HG03039 (cell line): ENCODE measurements around the gene CAMKK2.
A peak's percentile ranks its signal among the peaks of the same experiment; 100 is the strongest.
"Not testable (repeated sequence)": the region's sequence is repeated elsewhere in the genome, so short reads cannot be mapped to it uniquely, and the experiment has no call there.

Experiments
- ATAC-seq: cut with Tn5 transposase; IDR thresholded peaks from one replicate; pipeline ENCODE4 v1.9.1; 2021; ENCODE audit warnings: mild to moderate bottlenecking, moderate library complexity; ENCODE audit not compliant: unreplicated experiment

CAMKK2 gene

GRCh38 chr12:121250359-121250758 is 46.1 kb downstream of the CAMKK2 start:
- no peak for ATAC-seq

GRCh38 chr12:121248622-121249021 is 47.9 kb downstream of the CAMKK2 start:
- peak; percentile 63 for ATAC-seq

DNA sequence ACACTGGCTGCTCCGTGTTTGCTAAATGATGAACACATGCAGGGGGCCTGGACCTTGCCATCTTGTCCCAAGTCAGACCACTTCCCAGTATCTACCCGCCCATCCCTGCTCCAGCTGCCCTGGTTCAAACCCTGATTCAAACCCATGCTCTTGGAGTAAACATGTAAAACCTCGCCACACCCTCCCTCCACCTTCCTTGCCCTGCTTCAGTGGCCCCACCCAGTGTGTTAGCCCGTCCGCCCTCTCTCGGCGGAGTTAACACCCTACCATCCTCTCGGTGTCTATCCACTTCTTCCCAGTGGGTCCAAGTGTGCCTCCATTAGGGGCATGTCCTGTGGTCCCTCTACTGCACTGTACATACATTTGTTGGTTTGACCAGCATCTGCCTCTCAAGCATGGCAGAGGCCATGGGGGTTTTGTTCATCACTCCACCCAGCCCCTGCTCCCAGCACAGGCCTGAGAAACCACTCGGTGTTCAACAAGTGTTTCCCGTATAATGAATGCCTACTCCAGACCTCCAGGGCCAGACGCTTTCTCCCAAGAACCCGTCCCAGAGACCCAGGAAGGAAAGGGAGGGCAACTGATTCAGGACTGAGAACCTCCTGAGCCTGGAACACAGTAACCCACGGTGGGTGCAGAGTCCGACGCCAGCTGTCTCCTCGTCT is 49.5 kb downstream of the CAMKK2 start:
- ATAC-seq: no peak

DNA sequence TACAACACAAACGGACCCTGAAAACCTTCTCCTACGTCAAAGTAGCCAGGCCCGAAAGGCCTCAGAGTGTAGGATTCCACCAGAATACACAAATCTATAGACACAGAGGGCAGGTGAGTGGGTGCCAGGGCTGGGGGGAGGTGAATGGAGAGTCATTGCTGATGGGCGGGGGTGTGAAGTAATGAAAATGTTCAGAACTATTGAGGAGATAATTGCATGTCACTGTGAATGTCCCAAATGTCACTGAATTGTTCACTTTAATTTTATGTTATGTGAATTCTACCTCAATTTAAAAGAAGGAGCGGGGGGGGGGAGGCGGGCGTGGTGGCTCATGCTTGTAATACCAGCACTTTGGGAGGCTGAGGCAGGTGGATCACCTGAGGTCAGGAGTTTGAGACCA is 50.6 kb downstream of the CAMKK2 start:
- ATAC-seq: no peak

GRCh38 chr12:121245031-121245430 is 51.5 kb downstream of the CAMKK2 start:
- ATAC-seq: no peak

- no peak for ATAC-seq
Observed at GRCh38 chr12:121241156-121241970, 55.1 kb downstream of the CAMKK2 start.

DNA sequence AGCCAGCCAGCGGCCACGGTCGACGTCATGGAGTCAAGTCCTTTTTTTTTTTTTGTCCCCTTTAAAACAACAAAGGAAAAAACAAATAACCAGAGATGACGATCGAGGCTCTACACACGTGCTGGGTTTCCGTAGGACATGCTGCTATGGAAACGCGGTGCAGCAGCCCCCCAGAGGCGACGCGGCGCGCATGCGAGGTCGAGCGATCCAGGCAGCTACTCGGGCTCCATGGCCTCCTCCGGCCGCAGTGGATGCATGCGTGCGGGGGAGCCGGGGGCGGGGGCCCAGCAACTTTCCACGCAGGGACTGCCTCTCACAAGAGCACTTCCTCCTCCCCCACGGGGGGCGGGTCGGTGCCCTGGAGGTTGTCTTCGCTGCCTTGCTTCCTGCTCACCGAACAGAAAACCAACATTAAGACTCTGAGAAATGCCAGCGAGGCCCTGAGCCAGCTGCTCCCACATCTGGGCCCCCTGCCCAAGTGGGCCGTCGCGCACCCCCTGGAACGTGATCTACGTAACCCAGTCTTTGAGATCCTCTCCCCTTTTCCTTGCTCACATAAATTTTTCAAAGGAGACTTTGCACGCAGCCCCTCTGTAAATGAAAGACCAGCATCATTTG is 55.9 kb downstream of the CAMKK2 start:
- no peak for ATAC-seq

DNA sequence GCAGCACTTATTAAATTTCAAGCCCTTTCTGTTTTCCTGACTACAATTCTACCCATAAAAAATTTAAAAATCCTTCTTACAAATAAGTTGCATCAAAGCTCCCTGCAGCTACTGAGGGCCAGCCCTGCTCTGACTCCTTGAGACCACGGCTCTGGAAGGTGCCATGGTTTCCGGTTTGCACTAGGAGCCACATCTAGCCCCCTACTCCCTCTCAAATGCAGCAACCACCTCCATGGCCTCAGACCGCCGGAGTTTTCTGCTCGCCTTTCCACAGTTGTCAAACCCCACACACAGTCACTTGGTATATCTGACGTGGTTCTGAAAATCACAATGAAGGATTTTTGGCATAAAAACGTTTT is 56.5 kb downstream of the CAMKK2 start:
- ATAC-seq: no peak

- ATAC-seq: no peak
Observed at GRCh38 chr12:121239351-121240061, 57.0 kb downstream of the CAMKK2 start.

DNA sequence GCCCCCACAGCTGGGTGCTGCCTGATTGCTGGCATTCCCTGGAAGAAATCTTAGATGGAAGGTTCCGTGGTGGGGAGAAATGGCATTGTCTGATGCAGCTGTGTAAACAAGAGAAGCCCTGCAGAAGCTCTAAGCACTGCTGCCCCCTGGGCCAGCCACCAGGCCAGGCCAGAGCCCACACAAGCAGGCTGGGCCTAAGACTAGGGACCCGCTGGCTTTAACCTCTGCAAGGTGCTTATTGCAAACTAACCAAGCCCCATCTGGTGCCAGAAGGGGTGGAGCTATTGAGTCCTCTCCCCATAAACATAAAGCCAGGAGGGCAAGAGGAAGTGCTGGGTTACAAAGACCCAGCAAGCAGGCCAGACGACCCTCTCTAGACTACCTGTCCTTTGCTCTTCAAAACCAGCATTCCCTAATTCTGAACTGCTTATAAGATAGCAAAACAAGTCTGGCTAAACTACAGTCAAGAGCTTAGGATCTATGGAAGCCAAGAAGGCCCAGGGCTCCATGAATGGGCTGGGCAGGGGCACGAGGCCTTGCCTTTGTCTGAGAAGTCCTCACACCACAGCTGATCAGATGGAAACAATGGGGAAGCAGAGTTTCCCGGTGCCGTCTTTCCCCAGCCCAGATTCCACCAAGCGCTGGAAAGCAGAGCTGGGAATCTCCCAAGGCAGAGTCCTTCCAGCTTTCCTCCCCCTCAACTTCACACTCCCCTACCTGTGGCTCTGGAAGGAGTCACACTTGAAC is 57.7 kb downstream of the CAMKK2 start:
- no peak for ATAC-seq

DNA sequence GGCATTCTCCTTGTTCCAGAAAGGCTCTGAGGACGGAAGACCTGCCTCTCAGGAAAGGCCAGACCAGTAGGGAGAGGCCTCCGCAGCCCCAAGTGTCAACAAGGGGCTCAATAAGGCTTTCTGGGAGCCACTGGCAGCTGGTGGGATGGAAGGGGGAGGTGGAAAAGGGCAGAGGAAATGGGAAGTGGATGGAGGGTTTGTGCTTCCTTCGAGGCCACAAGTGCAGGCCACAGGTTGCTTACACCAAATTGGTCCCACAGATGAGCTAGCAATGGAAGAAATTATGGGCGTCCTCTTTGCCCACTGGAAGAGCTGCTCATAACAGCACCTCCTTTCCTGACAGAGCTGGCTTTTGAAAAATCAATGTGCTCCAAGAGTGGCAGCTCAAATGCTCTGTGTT is 58.4 kb downstream of the CAMKK2 start:
- ATAC-seq: no peak

- ATAC-seq: no peak
Observed at GRCh38 chr12:121237415-121237814, 59.1 kb downstream of the CAMKK2 start.

- no peak for ATAC-seq
Observed at GRCh38 chr12:121236776-121237175, 59.7 kb downstream of the CAMKK2 start.

DNA sequence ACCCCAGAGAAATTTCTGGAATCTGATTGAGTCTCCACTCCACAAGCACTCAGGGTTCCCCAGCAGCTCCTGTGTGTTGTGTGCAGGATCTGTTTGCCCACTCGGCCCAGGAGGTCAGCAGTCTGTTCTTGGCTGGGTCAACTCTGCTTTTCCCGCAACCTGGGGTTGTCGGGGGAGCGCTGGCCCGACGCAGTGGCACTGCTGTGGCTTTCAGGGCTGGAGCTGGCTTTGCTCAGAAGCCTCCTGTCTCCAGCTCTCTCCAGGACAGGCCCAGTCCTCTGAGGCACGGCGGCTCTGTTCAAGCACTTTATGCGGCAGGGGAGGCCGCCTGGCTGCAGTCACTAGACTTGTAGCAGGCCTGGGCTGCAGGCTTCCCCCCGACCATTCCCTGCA is 62.9 kb downstream of the CAMKK2 start:
- no peak for ATAC-seq

- no peak for ATAC-seq
Observed at GRCh38 chr12:121232977-121233627, 63.4 kb downstream of the CAMKK2 start.

DNA sequence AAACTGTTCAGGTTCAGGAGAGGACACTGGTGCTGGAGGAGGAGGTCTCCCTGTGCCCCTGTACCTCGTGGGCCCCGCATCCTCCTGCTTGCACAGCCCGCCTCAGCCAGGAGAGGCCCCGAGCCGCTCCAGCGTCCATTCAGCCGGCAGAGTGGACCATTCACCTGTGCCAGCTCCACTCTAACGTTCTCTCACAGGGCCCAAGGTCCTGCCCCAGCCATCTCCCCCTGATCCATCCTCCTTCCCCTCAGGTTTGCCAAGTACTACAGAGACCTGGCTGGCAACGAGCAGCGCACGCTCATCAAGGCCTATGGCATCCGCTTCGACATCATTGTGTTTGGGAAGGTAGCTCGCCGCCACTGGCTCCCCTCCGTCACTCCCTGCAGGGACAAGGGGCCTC is 64.3 kb downstream of the CAMKK2 start:
- no peak for ATAC-seq

- no peak for ATAC-seq
Observed at GRCh38 chr12:121230538-121230907, 66.0 kb downstream of the CAMKK2 start.

DNA sequence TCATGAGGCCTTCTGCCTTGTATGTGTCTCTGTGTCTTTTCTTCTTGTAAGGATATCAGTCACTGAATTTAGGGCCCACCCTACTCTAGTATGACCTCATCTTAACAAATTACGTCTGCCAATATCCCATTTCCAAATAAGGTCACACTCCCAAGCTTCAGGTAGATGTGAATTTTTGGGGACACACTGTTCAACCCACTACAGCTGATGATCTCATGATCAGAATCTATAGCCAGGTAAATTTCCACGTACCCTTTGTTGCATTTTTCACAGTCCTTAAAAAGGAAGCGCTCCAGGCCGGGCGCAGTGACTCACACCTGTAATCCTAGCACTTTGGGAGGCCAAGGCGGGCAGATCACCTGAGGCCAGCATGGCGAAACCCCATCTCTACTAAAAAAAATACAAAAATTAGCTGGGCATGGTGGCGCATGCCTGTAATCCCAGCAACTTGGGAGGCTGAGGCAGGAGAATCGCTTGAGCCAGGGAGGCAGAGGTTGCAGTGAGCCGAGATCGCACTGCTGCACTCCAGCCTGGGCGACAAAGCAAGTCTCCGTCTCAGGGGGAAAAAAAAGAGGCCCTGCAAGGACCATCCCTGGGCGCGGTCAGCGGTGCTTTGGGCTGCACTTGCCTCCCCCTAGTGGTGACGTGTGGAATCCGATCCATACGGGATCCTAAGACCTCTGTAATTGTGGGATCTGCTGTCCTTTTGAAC is 66.5 kb downstream of the CAMKK2 start:
- not testable (repeated sequence) for ATAC-seq

- ATAC-seq: no peak
Observed at GRCh38 chr12:121228919-121229665, 67.4 kb downstream of the CAMKK2 start.
